ENCODE results near the gene YIF1B.

DNA sequence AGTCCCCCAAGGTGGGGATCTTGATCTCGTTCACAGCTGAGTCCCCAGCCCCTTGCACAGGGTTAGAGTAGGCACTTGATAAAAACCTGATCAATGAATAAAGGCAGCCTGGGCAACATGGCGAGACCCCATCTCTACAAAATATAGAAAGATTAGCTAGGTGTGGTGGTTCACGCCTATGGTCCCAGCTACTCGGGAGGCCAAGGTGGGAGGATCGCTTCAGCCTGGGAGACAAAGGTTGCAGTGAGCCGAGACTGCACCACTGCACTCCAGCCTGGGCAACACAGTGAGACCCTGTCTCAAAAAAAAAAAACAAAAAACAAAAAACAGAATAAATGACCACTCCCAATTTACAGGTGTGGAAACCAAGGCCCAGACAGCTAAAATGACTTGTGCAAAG lies 4.8 kb downstream of the YIF1B start:
- TF ChIP-seq, protein P1, sequence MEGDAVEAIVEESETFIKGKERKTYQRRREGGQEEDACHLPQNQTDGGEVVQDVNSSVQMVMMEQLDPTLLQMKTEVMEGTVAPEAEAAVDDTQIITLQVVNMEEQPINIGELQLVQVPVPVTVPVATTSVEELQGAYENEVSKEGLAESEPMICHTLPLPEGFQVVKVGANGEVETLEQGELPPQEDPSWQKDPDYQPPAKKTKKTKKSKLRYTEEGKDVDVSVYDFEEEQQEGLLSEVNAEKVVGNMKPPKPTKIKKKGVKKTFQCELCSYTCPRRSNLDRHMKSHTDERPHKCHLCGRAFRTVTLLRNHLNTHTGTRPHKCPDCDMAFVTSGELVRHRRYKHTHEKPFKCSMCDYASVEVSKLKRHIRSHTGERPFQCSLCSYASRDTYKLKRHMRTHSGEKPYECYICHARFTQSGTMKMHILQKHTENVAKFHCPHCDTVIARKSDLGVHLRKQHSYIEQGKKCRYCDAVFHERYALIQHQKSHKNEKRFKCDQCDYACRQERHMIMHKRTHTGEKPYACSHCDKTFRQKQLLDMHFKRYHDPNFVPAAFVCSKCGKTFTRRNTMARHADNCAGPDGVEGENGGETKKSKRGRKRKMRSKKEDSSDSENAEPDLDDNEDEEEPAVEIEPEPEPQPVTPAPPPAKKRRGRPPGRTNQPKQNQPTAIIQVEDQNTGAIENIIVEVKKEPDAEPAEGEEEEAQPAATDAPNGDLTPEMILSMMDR (IDR thresholded peaks at IDR 0.05; ENCODE audit: low read depth, low read length, missing input control) = no peak
- no peak for TF ChIP-seq MAX (IDR thresholded peaks at IDR 0.05)
- no peak for TF ChIP-seq JUND (IDR thresholded peaks at IDR 0.05)
